HepG2 (cell line): ENCODE data around the gene SRSF6. TPM values are rescaled to one million over a fixed set of nuclear protein-coding genes. Genes with fewer than 3 reads are reported as not detected.

ENCODE experiments used
- FOSL2 ChIP-seq: sonication (generic); formaldehyde crosslinking; IDR thresholded peaks from 2 replicates; pipeline ENCODE4 v1.4.0; 2020; ENCODE audit warnings: missing genetic modification reagents
- HNF4G ChIP-seq, 2 experiments: sonication (generic) in 1 of 2; formaldehyde crosslinking in 1 of 2; IDR thresholded peaks; 2 replicates each; pipeline versions ENCODE4 v1.4.0 to v1.6.1; 2011 to 2020; ENCODE audit warnings: borderline replicate concordance in 2 of 2, low read depth in 2 of 2, mild to moderate bottlenecking in 2 of 2, low read length in 1 of 2, missing genetic modification reagents in 1 of 2, moderate library complexity in 1 of 2
- MIXL1 ChIP-seq: IDR thresholded peaks from 2 replicates; pipeline ENCODE4 v1.6.1; 2016
- NFIB ChIP-seq: sonication (generic); formaldehyde crosslinking; IDR thresholded peaks from 2 replicates; pipeline ENCODE4 v1.9.0; 2021; ENCODE audit warnings: missing genetic modification reagents, mild to moderate bottlenecking, borderline replicate concordance
- NR2F1 ChIP-seq, 2 experiments: fragments of 450-650 bp in 1 of 2; formaldehyde crosslinking in 1 of 2; IDR thresholded peaks; 2 replicates each; pipeline versions ENCODE4 v1.5.0 to v1.6.1; 2016 to 2020; ENCODE audit warnings: mild to moderate bottlenecking in 1 of 2, missing compliant biosample characterization in 1 of 2, missing genetic modification reagents in 1 of 2, moderate library complexity in 1 of 2
- PCBP1 ChIP-seq: fragments of 200-400 bp; formaldehyde crosslinking; IDR thresholded peaks from 2 replicates; pipeline ENCODE4 v1.6.1; 2017; ENCODE audit warnings: mild to moderate bottlenecking, low read depth, low read length, borderline replicate concordance
- POLR2AphosphoS5 ChIP-seq: IDR thresholded peaks from 2 replicates; pipeline ENCODE4 v1.6.1; 2012; ENCODE audit warnings: low read depth, low read length
- ZBTB3 ChIP-seq: sonication (generic); formaldehyde crosslinking; IDR thresholded peaks from 2 replicates; pipeline ENCODE4 v1.4.0; 2020; ENCODE audit warnings: low read depth, mild to moderate bottlenecking, moderate library complexity, missing genetic modification reagents, borderline replicate concordance
- ZFP1 ChIP-seq: IDR thresholded peaks from 2 replicates; pipeline ENCODE4 v1.6.1; 2016
- ZFP36L1 ChIP-seq: sonication (generic); formaldehyde crosslinking; IDR thresholded peaks from 2 replicates; pipeline ENCODE4 v1.8.0; 2022; ENCODE audit warnings: mild to moderate bottlenecking, missing genetic modification reagents, moderate library complexity
- ZIK1 ChIP-seq: sonication (generic); formaldehyde crosslinking; IDR thresholded peaks from 2 replicates; pipeline ENCODE4 v1.5.0; 2020; ENCODE audit warnings: mild to moderate bottlenecking, low read depth, missing genetic modification reagents, borderline replicate concordance
- ZNF558 ChIP-seq: sonication (generic); formaldehyde crosslinking; IDR thresholded peaks from 2 replicates; pipeline ENCODE4 v1.9.0; 2022; ENCODE audit warnings: mild to moderate bottlenecking, missing genetic modification reagents, borderline replicate concordance
- ZNF878 ChIP-seq: sonication (generic); formaldehyde crosslinking; IDR thresholded peaks from 2 replicates; pipeline ENCODE4 v1.8.1; 2023; ENCODE audit warnings: mild to moderate bottlenecking, missing genetic modification reagents, moderate library complexity
- polyA plus RNA-seq, 8 experiments: library from polyadenylated mRNA; depleted of rRNA in 3 of 8; stranded (reverse) in 7 of 8; unstranded in 1 of 8; fragments of >200 nt; fragmentation: Illumina TruSeq in 4 of 8; extraction: Trizol in 4 of 8; gene quantifications; 2 replicates each; pipeline versions ENCODE4 v1.2.1 to v1.2.3, GENCODE V29; 2011 to 2016; ENCODE audit warnings: low read depth in 4 of 8, missing spikeins in 1 of 8, mixed read lengths in 1 of 8; ENCODE audit not compliant: insufficient read depth in 1 of 8
- total RNA-seq, 5 experiments: library from RNA; depleted of rRNA; stranded (reverse); fragments of >200 nt; fragmentation: Illumina TruSeq; extraction: Trizol; gene quantifications; 2 replicates each; pipeline ENCODE4 v1.2.3, GENCODE V29; 2016; ENCODE audit warnings: low read depth in 1 of 5
- TF ChIP-seq, protein P1 (sequence below): IDR thresholded peaks from 2 replicates; pipeline ENCODE4 v1.6.1; 2012; ENCODE audit warnings: low read length, improper control_type of control experiment
- TF ChIP-seq, protein P2 (sequence below): sonication (generic); formaldehyde crosslinking; IDR thresholded peaks from 2 replicates; pipeline ENCODE4 v1.4.0; 2020; ENCODE audit warnings: missing genetic modification reagents
- TF ChIP-seq, protein P3 (sequence below): sonication (generic); formaldehyde crosslinking; IDR thresholded peaks from 2 replicates; pipeline ENCODE4 v1.8.0; 2022; ENCODE audit warnings: low read depth, missing genetic modification reagents
- TF ChIP-seq, protein P4 (sequence below): sonication (generic); formaldehyde crosslinking; IDR thresholded peaks from 2 replicates; pipeline ENCODE4 v1.4.0; 2020; ENCODE audit warnings: missing genetic modification reagents
- TF ChIP-seq, protein P5 (sequence below): sonication (generic); formaldehyde crosslinking; conservative IDR thresholded peaks from 2 replicates; pipeline ENCODE4 v1.5.0; 2020; ENCODE audit warnings: missing genetic modification reagents

SRSF6 gene
- total and polyA plus RNA-seq, 2 of the 13 experiments (the other 11 are each of a cell fraction or from before 2014, with no cell fraction given): 156 to 194 TPM

DNA sequence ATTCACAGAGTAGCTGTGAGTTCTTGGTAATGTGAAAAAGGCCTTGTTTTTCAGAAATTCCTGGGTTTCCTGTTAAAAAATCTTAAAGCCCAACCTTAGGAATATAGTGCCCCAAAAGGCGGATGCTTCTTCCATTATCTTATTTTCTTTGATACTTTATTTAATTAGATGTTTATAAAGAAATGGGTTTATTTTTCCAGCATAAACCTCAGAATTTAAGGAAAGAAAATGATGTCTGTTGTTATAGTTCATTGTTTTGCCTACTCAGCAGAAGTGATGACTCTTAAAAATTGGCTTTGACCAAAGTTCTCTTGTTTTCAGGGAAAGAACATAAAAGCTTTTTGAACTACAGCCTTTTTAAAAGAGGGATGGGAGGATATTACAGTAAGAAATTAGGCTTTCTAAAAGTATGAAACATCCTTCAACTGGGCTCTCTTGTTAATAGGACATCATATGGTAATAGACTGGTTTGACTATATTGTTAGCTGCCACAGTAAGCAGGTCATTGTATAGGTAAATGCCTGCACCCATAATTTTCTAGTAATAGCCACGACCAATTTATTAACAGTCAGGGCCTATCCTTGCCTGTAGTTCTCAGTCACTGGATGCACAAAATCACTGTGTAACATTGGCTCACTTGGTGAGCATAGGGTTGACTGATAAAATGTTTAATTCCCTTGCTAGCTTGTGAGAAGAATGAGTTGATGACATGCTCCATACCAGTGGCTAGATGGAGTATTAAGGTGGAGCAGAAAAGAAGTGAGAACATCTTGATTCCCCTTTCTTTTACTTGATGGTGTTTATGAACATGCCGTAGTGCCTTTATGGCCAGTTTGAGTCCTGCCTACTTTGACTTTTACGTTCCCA is 5.2 kb downstream of the SRSF6 start (continued):
- TF ChIP-seq, protein P1, sequence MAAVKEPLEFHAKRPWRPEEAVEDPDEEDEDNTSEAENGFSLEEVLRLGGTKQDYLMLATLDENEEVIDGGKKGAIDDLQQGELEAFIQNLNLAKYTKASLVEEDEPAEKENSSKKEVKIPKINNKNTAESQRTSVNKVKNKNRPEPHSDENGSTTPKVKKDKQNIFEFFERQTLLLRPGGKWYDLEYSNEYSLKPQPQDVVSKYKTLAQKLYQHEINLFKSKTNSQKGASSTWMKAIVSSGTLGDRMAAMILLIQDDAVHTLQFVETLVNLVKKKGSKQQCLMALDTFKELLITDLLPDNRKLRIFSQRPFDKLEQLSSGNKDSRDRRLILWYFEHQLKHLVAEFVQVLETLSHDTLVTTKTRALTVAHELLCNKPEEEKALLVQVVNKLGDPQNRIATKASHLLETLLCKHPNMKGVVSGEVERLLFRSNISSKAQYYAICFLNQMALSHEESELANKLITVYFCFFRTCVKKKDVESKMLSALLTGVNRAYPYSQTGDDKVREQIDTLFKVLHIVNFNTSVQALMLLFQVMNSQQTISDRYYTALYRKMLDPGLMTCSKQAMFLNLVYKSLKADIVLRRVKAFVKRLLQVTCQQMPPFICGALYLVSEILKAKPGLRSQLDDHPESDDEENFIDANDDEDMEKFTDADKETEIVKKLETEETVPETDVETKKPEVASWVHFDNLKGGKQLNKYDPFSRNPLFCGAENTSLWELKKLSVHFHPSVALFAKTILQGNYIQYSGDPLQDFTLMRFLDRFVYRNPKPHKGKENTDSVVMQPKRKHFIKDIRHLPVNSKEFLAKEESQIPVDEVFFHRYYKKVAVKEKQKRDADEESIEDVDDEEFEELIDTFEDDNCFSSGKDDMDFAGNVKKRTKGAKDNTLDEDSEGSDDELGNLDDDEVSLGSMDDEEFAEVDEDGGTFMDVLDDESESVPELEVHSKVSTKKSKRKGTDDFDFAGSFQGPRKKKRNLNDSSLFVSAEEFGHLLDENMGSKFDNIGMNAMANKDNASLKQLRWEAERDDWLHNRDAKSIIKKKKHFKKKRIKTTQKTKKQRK: no peak
- TF ChIP-seq, protein P2, sequence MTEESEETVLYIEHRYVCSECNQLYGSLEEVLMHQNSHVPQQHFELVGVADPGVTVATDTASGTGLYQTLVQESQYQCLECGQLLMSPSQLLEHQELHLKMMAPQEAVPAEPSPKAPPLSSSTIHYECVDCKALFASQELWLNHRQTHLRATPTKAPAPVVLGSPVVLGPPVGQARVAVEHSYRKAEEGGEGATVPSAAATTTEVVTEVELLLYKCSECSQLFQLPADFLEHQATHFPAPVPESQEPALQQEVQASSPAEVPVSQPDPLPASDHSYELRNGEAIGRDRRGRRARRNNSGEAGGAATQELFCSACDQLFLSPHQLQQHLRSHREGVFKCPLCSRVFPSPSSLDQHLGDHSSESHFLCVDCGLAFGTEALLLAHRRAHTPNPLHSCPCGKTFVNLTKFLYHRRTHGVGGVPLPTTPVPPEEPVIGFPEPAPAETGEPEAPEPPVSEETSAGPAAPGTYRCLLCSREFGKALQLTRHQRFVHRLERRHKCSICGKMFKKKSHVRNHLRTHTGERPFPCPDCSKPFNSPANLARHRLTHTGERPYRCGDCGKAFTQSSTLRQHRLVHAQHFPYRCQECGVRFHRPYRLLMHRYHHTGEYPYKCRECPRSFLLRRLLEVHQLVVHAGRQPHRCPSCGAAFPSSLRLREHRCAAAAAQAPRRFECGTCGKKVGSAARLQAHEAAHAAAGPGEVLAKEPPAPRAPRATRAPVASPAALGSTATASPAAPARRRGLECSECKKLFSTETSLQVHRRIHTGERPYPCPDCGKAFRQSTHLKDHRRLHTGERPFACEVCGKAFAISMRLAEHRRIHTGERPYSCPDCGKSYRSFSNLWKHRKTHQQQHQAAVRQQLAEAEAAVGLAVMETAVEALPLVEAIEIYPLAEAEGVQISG (CRISPR knock-in tag): no peak
- TF ChIP-seq HNF4G (IDR thresholded peaks at IDR 0.05; ENCODE audit: borderline replicate concordance, low read depth, low read length) (no peak), HNF4G (CRISPR knock-in tag; IDR thresholded peaks at IDR 0.05; ENCODE audit: borderline replicate concordance, low read depth) (no peak), ZIK1 (no peak), ZFP1 (CRISPR knock-in tag) (no peak), ZBTB3 (no peak), POLR2AphosphoS5 (peak; percentile 38), NR2F1 (CRISPR knock-in tag; IDR thresholded peaks at IDR 0.05) (0 out of 4 replicates have a peak, but pooled peaks of 1 of the 2 experiments have one; percentile 2), ZNF558 (CRISPR knock-in tag) (no peak), PCBP1 (no peak), NFIB (no peak), FOSL2 (CRISPR knock-in tag) (no peak), ZNF878 (CRISPR knock-in tag) (no peak), MIXL1 (CRISPR knock-in tag) (no peak), ZFP36L1 (CRISPR knock-in tag) (no peak)
- TF ChIP-seq, protein P3, sequence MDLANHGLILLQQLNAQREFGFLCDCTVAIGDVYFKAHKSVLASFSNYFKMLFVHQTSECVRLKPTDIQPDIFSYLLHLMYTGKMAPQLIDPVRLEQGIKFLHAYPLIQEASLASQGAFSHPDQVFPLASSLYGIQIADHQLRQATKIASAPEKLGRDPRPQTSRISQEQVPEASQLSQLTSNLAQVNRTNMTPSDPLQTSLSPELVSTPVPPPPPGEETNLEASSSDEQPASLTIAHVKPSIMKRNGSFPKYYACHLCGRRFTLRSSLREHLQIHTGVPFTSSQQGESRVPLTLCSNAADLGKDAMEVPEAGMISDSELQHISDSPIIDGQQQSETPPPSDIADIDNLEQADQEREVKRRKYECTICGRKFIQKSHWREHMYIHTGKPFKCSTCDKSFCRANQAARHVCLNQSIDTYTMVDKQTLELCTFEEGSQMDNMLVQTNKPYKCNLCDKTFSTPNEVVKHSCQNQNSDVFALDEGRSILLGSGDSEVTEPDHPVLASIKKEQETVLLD (CRISPR knock-in tag): no peak
- TF ChIP-seq, protein P4, sequence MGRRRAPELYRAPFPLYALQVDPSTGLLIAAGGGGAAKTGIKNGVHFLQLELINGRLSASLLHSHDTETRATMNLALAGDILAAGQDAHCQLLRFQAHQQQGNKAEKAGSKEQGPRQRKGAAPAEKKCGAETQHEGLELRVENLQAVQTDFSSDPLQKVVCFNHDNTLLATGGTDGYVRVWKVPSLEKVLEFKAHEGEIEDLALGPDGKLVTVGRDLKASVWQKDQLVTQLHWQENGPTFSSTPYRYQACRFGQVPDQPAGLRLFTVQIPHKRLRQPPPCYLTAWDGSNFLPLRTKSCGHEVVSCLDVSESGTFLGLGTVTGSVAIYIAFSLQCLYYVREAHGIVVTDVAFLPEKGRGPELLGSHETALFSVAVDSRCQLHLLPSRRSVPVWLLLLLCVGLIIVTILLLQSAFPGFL (CRISPR knock-in tag): no peak
- TF ChIP-seq, protein P5, sequence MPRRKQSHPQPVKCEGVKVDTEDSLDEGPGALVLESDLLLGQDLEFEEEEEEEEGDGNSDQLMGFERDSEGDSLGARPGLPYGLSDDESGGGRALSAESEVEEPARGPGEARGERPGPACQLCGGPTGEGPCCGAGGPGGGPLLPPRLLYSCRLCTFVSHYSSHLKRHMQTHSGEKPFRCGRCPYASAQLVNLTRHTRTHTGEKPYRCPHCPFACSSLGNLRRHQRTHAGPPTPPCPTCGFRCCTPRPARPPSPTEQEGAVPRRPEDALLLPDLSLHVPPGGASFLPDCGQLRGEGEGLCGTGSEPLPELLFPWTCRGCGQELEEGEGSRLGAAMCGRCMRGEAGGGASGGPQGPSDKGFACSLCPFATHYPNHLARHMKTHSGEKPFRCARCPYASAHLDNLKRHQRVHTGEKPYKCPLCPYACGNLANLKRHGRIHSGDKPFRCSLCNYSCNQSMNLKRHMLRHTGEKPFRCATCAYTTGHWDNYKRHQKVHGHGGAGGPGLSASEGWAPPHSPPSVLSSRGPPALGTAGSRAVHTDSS (CRISPR knock-in tag): no peak
